ENCODE measurements around the gene GPR61.

Gene GPR61

GRCh38 chr1:109559995-109560394, 20.3 kb downstream of the GPR61 start:
- CTCF ChIA-PET, result interaction anchor here (0.5 to 1.2 kb wide), 4 partner anchors 13 to 191 kb away, joined by 3 to 4 read pairs (median 3); no protein-coding TSS in a partner anchor
- POLR2A ChIA-PET, result interaction anchor here (1.4 to 5.4 kb wide), 2 partner anchors 11 to 60 kb away, joined by 3 to 46 read pairs; partner anchors contain the start of genes AMPD2, GNAI3 and GNAT2
- DNase-seq (ENCODE audit: extremely low spot score), result no peak
- TF ChIP-seq ZNF384 (IDR thresholded peaks at IDR 0.05), result no peak
- no peak for TF ChIP-seq HDGF (IDR thresholded peaks at IDR 0.05; ENCODE audit: borderline replicate concordance)
- no peak for TF ChIP-seq ELF4 (IDR thresholded peaks at IDR 0.05)
- TF ChIP-seq PKNOX1 (IDR thresholded peaks at IDR 0.05), result no peak
- no peak for TF ChIP-seq SUZ12 (IDR thresholded peaks at IDR 0.05)
- no peak for TF ChIP-seq L3MBTL2 (conservative IDR thresholded peaks at IDR 0.05)
- no peak for TF ChIP-seq SP1 (IDR thresholded peaks at IDR 0.05)
- TF ChIP-seq CTBP1 (IDR thresholded peaks at IDR 0.05; ENCODE audit: borderline replicate concordance), result no peak
- no peak for TF ChIP-seq FOXK2 (IDR thresholded peaks at IDR 0.05)
- TF ChIP-seq TARDBP (IDR thresholded peaks at IDR 0.05), result no peak
- no peak for TF ChIP-seq LEF1 (IDR thresholded peaks at IDR 0.05; ENCODE audit: borderline replicate concordance)
- no peak for TF ChIP-seq FOXM1 (IDR thresholded peaks at IDR 0.05; ENCODE audit: borderline replicate concordance)
- no peak for TF ChIP-seq ARNT (IDR thresholded peaks at IDR 0.05)
- no peak for TF ChIP-seq NFRKB (IDR thresholded peaks at IDR 0.05)
- no peak for TF ChIP-seq FOXA1 (IDR thresholded peaks at IDR 0.05)
- TF ChIP-seq BHLHE40 (IDR thresholded peaks at IDR 0.05; ENCODE audit: borderline replicate concordance), result no peak

GRCh38 chr1:109564194-109564878, 24.7 kb downstream of the GPR61 start:
- TF ChIP-seq ZNF384 (IDR thresholded peaks at IDR 0.05), result no peak
- no peak for TF ChIP-seq NFRKB (IDR thresholded peaks at IDR 0.05)
- TF ChIP-seq FOXK2 (IDR thresholded peaks at IDR 0.05), result no peak
- no peak for TF ChIP-seq L3MBTL2 (conservative IDR thresholded peaks at IDR 0.05)
- no peak for TF ChIP-seq TARDBP (IDR thresholded peaks at IDR 0.05)
- TF ChIP-seq ELF4 (IDR thresholded peaks at IDR 0.05), result no peak
- TF ChIP-seq BHLHE40 (IDR thresholded peaks at IDR 0.05; ENCODE audit: borderline replicate concordance), result no peak
- no peak for TF ChIP-seq FOXM1 (IDR thresholded peaks at IDR 0.05; ENCODE audit: borderline replicate concordance)
- TF ChIP-seq SUZ12 (IDR thresholded peaks at IDR 0.05), result no peak
- no peak for TF ChIP-seq CTBP1 (IDR thresholded peaks at IDR 0.05; ENCODE audit: borderline replicate concordance)
- no peak for TF ChIP-seq FOXA1 (IDR thresholded peaks at IDR 0.05)
- TF ChIP-seq PKNOX1 (IDR thresholded peaks at IDR 0.05), result no peak
- TF ChIP-seq SP1 (IDR thresholded peaks at IDR 0.05), result no peak
- TF ChIP-seq LEF1 (IDR thresholded peaks at IDR 0.05; ENCODE audit: borderline replicate concordance), result no peak
- no peak for TF ChIP-seq HDGF (IDR thresholded peaks at IDR 0.05; ENCODE audit: borderline replicate concordance)
- no peak for TF ChIP-seq ARNT (IDR thresholded peaks at IDR 0.05)
- DNase-seq (ENCODE audit: extremely low spot score), result no peak
- CTCF ChIA-PET, result interaction anchor here (0.6 to 1.3 kb wide), 3 partner anchors 16 to 391 kb away, joined by 3 to 8 read pairs (median 4); partner anchors contain the start of gene GNAI3
- POLR2A ChIA-PET, result interaction anchor here (5.4 kb wide), 1 partner anchor 16 kb away, joined by 46 read pairs; the partner anchor contains the start of gene GNAI3

GRCh38 chr1:109565241-109565640, 25.6 kb downstream of the GPR61 start:
- TF ChIP-seq PKNOX1 (IDR thresholded peaks at IDR 0.05) (no peak), SP1 (IDR thresholded peaks at IDR 0.05) (no peak), ARNT (IDR thresholded peaks at IDR 0.05) (no peak), L3MBTL2 (conservative IDR thresholded peaks at IDR 0.05) (no peak), BHLHE40 (IDR thresholded peaks at IDR 0.05; ENCODE audit: borderline replicate concordance) (no peak), FOXA1 (IDR thresholded peaks at IDR 0.05) (no peak), TARDBP (IDR thresholded peaks at IDR 0.05) (no peak), SUZ12 (IDR thresholded peaks at IDR 0.05) (no peak), ELF4 (IDR thresholded peaks at IDR 0.05) (no peak), HDGF (IDR thresholded peaks at IDR 0.05; ENCODE audit: borderline replicate concordance) (no peak), LEF1 (IDR thresholded peaks at IDR 0.05; ENCODE audit: borderline replicate concordance) (no peak), CTBP1 (IDR thresholded peaks at IDR 0.05; ENCODE audit: borderline replicate concordance) (no peak), FOXK2 (IDR thresholded peaks at IDR 0.05) (no peak), FOXM1 (IDR thresholded peaks at IDR 0.05; ENCODE audit: borderline replicate concordance) (no peak), NFRKB (IDR thresholded peaks at IDR 0.05) (no peak), ZNF384 (IDR thresholded peaks at IDR 0.05) (no peak)
- no peak for DNase-seq (ENCODE audit: extremely low spot score)
- POLR2A ChIA-PET, result no interaction called here
- CTCF ChIA-PET, result interaction anchor here (0.7 kb wide), 1 partner anchor 152 kb away, joined by 8 read pairs; no protein-coding TSS in a partner anchor

GRCh38 chr1:109566982-109567381, 27.3 kb downstream of the GPR61 start:
- CTCF ChIA-PET, result interaction anchor here (0.7 kb wide), 1 partner anchor 14 kb away, joined by 3 read pairs; no protein-coding TSS in a partner anchor
- TF ChIP-seq L3MBTL2 (conservative IDR thresholded peaks at IDR 0.05) (no peak), SP1 (IDR thresholded peaks at IDR 0.05) (no peak), SUZ12 (IDR thresholded peaks at IDR 0.05) (no peak), NFRKB (IDR thresholded peaks at IDR 0.05) (no peak), HDGF (IDR thresholded peaks at IDR 0.05; ENCODE audit: borderline replicate concordance) (no peak), FOXM1 (IDR thresholded peaks at IDR 0.05; ENCODE audit: borderline replicate concordance) (no peak), FOXA1 (IDR thresholded peaks at IDR 0.05) (no peak), LEF1 (IDR thresholded peaks at IDR 0.05; ENCODE audit: borderline replicate concordance) (no peak), BHLHE40 (IDR thresholded peaks at IDR 0.05; ENCODE audit: borderline replicate concordance) (no peak), CTBP1 (IDR thresholded peaks at IDR 0.05; ENCODE audit: borderline replicate concordance) (no peak), TARDBP (IDR thresholded peaks at IDR 0.05) (no peak), ELF4 (IDR thresholded peaks at IDR 0.05) (no peak)
- POLR2A ChIA-PET, result no interaction called here
- no peak for DNase-seq (ENCODE audit: extremely low spot score)
